ENCODE data around the gene SLC52A3.
"Not testable (repeated sequence)": the region's sequence is repeated elsewhere in the genome, so short reads cannot be mapped to it uniquely, and the experiment has no call there.

The SLC52A3 gene

DNA sequence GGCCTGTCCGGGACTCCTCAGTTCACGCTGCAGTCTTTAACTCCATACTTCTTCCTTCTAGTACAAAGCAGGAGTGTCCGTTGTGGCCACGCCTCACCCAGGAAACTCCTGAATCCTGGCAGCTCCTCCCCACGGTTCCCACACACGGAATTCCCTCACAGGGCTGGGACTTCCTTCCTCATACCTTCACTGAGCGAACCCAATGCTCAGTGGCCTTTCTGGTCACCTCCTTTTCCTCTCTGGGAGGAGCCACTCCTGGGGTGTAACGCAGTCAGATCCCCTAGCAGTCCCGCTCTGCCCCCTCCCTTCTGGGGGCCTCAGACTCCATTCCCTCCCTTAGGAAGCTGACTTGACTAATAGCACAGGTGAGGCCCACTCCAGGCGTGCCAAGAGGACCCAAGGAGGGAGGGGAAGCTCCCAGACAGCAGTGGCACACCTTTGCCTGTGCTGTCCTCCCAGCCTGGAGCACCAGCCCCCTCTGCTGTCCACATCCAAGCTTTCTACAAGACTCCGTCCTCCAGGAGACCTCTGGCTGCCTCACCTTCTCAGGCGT is at the start of gene SLC52A3:
Gene SLC52A3, minus strand, starts transcription at position 75 of the 553 bp plus-strand sequence. CDS start 2,726 bp downstream, outside the sequence.
- in situ Hi-C loops (cut with MboI; ENCODE audit: low sequenced_read_pairs): no loop called here

DNA sequence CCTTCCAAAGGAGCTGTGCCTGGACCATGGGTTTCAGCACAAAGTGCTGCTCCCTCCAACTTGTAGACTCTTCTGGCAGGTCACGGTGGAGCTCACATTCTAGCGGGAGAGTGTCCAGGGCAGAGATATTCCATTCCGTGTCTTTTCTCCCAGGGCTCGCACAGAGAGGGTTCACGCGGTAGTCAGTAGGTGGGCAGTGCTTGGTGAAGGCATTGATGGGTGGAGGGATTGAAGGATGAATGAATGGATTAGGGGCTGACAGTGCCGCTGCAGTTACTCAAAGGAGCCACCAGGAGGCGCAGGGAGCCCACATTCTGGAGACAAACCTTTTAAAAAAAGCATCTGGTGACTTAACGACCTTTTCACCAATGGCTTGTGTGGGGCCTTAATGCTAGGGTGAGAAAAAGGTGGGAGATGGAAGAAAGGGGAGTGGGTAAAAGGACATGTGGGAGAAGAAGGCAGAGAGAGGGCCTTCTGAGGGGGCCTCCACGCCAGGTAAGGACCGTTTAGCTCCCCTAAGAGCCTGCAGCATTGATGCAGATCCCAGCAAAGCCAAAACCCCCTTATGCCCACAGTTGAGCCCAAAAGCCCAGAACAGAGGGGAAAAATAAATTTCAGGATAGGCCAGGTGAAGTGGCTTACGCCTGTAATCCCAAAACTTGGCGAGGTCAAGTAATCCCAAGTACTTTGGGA is 47.8 kb upstream of the SLC52A3 start:
- in situ Hi-C loops (cut with MboI; ENCODE audit: low sequenced_read_pairs): no loop called here

DNA sequence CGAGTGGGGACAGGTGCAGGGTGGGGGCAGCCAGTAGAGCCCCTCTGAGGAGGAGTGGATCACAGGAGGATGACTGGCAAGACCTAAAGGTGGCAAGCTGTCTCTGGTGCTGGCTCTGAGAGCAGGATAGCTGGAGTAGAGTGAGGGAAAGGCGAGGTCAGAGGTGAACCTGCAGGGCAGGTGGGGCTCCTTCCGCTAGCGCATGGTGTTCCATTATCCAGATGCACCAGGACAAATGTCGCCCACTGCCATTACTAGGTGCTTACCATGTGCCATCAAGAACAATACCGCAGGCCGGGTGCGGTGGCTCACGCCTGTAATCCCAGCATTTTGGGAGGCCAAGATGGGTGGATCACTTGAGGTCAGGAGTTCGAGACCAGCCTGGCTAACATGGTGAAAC is 46.9 kb upstream of the SLC52A3 start:
- in situ Hi-C loops (cut with MboI; ENCODE audit: low sequenced_read_pairs): no loop called here

DNA sequence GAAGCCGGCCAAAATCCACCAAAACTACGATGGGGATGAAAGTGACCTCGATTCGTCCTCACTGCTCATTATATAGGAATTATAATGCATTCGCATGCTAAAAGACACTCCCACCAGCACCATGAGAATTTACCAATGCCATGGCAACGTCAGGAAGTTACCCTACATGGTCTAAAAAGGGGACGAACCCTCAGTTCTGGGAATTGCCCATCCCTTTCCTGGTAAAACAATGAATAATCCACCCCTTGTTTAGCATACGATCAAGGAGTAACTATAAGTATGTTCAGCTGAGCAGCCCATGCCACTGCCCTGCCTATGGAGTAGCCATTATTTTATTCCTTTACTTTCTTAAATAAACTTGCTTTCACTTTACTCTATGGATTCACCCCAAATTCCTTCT is 45.1 kb upstream of the SLC52A3 start:
- in situ Hi-C loops (cut with MboI; ENCODE audit: low sequenced_read_pairs): no loop called here

DNA sequence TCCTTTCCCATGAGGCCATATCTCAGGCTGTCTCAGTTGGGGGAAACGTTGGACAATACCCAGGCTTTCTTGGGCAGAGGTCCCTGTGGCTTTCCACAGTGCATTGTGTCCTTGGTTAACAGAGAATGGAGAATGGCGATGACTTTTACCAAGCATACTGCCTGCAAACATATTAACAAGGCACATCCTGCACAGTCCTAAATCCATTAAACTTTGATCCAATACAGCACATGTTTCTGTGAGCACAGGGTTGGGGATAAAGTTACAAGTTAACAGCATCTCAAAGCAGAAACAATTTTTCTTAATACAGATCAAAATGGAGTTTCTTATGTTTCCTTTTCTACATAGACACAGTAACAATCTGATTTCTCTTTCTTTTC is 44.1 kb upstream of the SLC52A3 start:
- in situ Hi-C loops (cut with MboI; ENCODE audit: low sequenced_read_pairs): not testable (repeated sequence)

DNA sequence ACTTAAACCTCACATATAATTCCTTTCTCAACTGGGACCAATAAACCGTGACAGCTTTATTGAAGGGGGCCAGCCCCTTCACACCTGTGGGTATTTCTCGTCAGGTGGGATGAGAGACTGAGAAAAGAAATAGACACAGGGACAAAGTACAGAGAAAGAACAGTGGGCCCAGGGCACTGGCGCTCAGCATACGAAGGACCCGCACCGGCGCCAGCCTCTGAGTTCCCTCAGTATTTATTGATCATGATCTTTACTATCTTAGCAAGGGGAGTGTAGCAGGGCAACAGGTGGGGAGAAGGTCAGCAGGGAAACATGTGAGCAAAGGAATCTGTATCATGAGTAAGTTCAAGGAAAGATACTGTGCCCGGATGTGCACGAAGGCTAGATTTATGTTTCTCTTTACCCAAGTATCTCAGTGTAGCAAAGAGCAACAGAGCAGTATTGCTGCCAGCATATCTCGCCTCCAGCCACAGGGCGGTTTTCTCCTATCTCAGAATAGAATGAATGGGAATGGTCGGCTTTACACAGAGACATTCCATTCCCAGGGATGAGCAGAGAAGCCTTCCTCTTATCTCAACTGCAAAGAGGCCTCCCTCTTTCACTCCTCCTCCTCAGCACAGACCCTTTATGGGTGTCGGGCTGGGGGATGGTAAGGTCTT is 43.6 kb upstream of the SLC52A3 start:
- in situ Hi-C loops (cut with MboI; ENCODE audit: low sequenced_read_pairs): not testable (repeated sequence)

DNA sequence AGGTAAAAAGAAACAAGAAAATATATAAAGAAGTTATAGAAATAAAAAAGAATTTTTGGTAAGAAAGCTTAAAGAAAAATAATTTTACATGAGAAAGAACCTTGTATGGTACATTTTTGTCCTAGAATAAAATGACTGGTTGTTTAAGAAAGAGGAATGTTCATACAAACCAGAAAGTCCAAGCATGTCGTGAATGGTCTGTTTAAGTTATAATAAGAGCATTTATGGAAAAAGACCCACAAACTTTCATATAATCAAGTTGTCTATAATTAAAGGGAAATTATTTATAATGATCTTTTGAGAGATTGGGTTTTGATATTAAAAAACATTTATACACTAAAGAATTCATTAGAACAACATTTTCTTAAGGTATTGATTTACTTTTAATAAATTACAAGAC is 37.4 kb upstream of the SLC52A3 start:
- in situ Hi-C loops (cut with MboI; ENCODE audit: low sequenced_read_pairs): no loop called here

DNA sequence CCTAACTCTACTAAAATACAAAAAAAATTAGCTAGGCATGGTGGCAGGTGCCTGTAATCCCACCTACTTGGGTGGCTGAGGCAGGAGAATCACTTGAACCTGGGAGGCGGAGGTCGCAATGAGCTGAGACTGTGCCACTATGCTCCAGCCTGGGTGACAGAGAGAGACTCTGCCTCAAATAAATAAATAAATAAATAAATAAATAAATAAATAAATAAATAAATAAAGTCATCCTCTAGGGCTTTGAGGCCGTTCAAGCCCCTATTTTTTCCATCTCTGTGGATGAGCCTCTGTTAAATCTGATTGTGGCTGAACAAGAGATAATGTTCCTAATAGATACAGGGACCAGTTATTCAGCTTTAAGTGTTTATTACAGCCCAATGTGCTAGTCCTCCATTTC is 33.4 kb upstream of the SLC52A3 start:
- in situ Hi-C loops (cut with MboI; ENCODE audit: low sequenced_read_pairs): no loop called here

DNA sequence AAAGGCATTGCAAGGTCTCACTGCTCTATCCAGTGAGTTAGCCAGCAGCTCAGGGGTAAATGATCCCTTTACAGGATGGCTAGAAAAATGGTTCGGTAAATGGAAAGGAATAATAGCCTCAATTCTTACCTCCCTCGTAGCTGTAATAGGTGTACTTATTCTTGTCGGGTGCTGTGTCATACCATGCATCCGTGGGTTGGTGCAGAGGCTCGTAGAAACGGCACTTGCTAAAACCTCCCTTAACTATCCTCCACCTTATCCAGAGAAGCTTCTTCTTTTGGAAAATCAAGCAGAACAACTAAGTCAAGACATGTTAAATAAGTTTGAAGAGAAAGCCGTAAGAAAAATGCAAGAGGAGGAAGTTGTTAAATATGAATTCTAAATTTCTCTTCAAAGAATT is 31.7 kb upstream of the SLC52A3 start:
- in situ Hi-C loops (cut with MboI; ENCODE audit: low sequenced_read_pairs): not testable (repeated sequence)

DNA sequence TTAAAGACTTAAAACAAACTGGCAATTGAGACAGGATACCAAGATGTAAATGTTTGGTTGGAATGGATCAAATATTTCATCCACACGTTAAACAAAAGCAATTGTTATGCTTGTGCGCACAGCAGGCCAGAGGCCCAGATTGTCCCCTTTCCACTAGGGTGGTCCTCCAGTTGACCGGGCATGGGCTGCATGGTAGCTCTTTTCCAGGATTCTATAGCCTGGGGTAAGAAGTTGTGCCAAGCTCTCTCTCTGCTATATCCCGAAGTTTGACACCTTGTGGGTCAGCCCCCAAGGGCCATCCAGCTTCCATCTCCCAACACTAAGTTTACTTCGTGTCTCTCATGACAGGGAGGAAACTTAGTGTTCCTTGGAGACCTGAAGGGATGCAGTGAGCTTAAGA is 30.4 kb upstream of the SLC52A3 start:
- in situ Hi-C loops (cut with MboI; ENCODE audit: low sequenced_read_pairs): not testable (repeated sequence)

DNA sequence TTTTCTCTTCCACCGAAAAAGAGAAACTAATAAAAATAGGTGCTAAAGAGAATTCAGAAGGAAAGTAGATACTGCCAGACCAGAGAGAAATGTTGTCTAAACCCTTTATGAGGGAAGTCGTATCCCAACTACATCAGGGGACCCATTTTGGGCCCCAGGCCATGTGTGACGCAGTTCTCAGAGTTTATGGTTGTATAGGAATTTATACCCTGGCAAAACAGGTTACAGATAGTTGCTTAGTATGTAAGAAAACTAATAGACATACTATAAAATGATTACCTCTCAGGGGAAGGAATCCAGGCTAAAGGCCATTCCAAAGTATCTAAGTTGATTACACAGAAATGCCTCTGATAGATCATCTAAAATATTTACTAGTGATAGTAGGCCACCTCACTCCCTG is 28.6 kb upstream of the SLC52A3 start:
- in situ Hi-C loops (cut with MboI; ENCODE audit: low sequenced_read_pairs): no loop called here

DNA sequence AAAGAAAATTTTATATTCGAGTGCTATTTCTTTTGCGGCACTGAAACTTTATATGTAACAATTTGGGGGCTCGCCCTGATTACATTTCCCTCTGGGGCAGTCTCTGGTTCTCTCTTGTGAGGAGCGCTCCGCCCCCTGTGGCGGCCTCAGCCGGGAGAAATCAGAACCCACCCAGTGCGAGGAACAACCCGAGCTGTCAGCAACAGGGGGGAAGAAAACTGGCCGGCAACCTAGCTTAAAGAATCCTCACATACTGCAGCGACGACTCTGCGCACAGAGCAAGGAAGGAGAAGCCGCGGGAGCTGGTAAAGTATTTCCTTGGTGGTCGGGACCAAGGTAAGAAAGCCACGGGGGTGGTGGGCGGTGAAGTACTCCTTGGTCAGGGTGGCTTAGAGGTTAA is 23.9 kb upstream of the SLC52A3 start:
- in situ Hi-C loops (cut with MboI; ENCODE audit: low sequenced_read_pairs): no loop called here

DNA sequence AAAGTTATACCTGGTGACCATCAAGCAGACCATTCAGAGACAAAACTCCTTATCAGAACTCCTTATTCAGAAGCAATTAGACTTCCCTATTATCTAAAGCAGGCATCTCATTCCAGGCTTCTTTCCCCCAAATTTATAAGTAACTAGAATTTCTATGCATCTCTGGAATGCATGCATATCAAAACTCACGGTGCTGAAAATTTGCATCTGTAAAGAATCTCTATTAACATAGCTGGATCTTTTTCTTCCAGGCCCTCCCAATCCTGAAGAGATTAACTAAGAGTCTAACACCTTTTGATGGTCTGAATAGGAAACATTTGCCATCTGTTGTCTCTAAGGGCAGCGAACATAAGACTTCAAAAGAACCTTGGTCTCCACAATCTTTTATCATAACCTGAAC is 22.8 kb upstream of the SLC52A3 start:
- in situ Hi-C loops (cut with MboI; ENCODE audit: low sequenced_read_pairs): no loop called here

DNA sequence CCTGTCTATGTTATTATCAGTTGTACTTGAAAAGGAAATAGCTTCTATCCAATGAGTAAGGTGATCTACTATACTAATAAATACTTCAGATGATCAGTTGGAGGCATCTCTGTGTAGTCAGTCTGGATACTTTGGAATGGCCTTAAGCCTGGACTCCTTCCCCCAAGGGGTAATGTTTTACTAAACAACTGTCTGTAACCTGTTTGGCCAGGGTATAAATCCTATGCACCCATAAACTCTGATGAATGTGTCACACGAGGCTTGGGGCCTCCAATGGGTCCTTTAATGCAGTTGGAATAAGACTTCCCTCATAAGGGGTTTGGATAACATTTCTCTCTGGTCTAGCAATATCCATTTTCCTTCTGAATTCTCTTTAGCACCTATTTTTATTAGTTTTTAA is 19.5 kb upstream of the SLC52A3 start:
- in situ Hi-C loops (cut with MboI; ENCODE audit: low sequenced_read_pairs): no loop called here

DNA sequence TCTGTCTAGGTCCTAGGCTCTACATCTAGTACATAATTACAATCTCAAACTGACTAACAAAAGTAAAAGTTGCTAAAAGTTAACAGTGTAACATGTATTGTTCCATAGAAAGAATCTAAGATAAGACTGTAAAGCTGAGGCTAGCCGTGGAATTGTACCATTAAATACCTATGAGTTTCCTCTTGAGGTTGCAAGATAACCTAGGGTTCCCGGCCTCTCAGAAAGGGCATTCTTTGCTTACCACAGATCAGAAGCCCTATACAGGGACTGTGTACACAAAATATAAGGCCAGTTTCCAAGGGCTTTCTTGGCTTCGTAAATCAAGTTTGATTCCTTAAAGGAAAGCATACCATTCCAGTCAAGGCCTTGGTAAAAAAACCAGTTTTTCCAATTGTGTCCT is 11.5 kb upstream of the SLC52A3 start:
- in situ Hi-C loops (cut with MboI; ENCODE audit: low sequenced_read_pairs): no loop called here

DNA sequence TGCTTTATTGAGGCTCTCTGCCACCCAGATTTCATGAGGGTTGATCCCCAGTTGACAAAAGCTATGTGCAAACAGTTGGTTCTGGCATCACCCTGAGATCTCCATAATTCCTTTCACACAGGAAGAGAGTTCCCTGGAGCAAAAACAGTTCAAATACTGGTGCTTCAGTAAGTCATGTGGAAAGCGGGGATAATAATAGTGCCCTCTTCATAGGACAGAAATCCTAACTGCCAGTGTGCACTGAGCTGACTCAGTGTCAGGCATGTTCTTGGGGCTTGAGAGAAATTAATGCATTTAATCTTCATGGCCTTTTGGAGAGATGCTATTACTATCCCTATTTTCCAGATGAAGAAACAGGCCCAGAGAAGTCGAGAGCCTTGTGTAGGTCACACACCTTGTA is 7.9 kb upstream of the SLC52A3 start:
- in situ Hi-C loops (cut with MboI; ENCODE audit: low sequenced_read_pairs): no loop called here

DNA sequence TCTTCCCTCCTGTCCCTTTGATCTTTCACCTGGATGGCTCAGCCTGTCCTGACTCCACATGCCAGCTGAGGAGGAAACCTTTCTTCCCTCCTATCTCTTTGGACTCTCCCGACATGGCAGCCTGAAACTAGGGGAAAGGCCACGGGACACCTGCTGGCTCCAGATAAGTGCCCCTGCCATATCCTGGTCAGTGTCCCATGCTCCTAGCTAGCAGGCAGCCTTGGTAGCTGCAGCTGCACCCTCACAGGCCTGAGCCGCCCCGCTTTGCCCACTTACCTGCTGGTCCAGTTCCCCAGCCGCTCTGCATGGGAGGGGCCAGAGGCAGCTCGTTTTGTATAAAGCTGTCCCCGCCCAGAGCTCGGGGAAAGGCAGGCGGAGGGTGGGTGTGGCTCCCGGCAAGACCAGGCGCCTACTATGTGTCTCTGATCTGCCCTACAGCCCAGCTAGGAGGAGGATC is 7.4 kb upstream of the SLC52A3 start:
- in situ Hi-C loops (cut with MboI; ENCODE audit: low sequenced_read_pairs): no loop called here

DNA sequence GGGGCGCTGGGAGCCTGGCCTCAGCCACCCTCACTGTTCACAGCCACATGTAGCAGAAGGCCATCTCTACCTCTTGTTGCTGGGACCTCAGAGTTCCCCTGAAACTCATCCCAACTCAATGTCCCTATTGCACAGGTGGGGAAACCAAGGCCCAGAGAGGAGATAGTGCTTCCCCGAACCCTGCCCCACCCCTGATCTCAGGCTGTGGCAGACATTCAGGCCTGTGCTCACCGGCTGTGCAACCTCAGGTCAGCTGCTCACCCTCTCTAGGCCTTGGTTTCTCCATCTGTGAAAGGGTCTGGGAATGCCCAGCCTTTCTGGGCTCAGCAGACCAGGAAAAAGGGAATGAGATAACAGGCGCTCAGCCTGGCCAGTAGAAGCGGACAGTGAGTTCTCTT is 6.4 kb upstream of the SLC52A3 start:
- in situ Hi-C loops (cut with MboI; ENCODE audit: low sequenced_read_pairs): no loop called here

DNA sequence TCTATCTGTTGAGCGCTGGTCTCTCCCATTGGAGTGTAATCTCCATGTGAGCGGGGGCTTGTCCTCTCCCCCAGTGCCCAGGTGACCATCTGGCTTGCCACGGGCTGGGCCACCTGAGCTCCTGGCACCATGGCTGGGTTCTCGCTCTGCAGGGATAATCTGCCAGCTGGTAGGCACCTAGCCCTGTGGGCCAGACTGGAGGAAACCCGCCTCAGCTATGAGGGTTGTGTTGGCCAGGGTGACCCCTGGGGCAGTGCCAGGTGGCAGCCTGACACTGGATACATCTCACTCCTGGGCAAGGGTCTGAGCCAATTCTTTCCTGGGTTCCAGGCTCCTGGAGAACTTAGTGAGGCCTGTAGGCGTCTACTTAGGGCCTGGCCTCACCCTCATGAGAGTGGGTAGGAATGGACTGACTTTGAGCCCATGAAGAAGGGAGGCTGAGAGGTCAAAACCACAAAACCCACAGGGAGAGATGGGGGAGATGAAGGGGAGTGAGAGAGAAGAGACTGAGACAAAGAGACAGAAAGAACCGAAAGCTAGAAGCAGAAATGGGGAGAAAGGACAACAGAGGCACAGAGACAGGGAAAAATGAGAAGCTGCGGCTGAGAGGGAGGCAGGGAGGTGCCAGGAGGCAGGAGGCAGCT is 5.8 kb upstream of the SLC52A3 start:
- in situ Hi-C loops (cut with MboI; ENCODE audit: low sequenced_read_pairs): no loop called here

DNA sequence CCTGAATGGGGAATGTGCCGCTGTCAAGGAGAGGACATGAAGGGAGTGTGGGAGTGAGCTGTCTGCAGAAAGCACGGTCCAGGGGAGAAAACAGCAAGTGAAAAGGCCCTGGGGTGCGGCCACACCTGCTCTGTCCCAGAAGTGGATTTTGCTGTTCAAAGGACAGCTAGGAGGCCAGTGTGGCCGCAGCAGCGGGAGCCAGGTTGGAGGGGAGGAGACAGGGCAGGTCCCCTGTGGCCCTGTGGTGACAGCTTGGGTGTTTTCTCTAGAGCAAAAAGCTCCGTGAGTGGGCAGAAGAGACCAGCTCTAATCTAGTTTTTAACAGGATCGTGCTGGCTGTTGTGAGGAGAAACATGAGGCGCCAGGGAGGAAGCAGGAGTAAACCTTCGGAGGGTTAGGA is 4.5 kb upstream of the SLC52A3 start:
- in situ Hi-C loops (cut with MboI; ENCODE audit: low sequenced_read_pairs): no loop called here

DNA sequence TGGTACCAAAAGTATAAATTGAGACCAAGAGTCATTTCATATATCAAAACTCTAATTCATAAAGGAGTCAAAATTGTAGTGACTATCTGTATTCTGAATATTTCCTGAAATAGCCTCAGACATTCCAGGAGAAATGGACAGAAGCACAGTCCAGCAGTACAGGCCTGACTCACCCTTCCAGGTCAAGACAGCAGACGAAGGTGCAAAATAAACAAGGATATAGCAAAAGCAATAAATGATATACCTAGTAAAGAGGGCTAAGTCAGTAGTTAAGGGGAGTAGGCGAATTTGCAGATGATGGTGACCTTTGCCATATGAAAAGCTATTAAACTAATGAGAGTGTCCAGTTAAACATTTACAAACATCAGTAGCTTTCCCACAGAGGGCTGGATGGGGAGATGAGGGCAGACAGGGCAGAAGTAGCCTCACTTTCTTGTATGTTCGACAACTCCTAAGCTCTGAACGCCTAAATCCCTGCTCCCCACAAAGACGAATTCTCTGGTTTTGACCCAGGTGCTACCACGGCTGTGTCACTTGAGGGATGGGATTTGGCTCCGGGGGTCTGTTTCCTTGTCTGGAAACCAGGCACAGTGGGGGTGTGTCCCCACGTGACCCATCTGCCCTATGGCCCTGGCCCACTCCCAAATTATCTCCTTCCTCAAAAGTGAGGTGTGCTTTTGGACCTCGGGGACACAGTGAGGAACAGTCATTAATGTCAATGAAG is 3.6 kb upstream of the SLC52A3 start:
- in situ Hi-C loops (cut with MboI; ENCODE audit: low sequenced_read_pairs): no loop called here

Data from hTERT RPE-1 (cell line).